Thoracic aorta (tissue), 2 donors: ENCODE results near the gene STX17. TPM values are rescaled to one million over a fixed set of nuclear protein-coding genes. Genes with fewer than 3 reads are reported as not detected.
"Not testable (repeated sequence)": the region's sequence is repeated elsewhere in the genome, so short reads cannot be mapped to it uniquely, and the experiment has no call there.

Experiments used
- ATAC-seq: fragments of 150-250 bp; one replicate; pipeline ENCODE4 v1.8.0; 2017; ENCODE audit warnings: low read depth; ENCODE audit not compliant: insufficient number of reproducible peaks, low FRiP score
- DNase-seq: peaks from one replicate; pipeline ENCODE4 v3.0.0-alpha.2; 2020; ENCODE audit warnings: low spot score
- H3K27ac ChIP-seq, 2 donors: fragments of 200-600 bp; sonication (generic); 1 replicate in 1 of 2; 2 replicates in 1 of 2; pipeline ENCODE4 v1.5.1; 2016; ENCODE audit warnings: mild to moderate bottlenecking in 2 of 2, moderate library complexity in 2 of 2
- H3K27me3 ChIP-seq: fragments of 200-600 bp; sonication (generic); replicated peaks from 2 replicates; pipeline ENCODE4 v1.6.0; 2016; ENCODE audit warnings: mild to moderate bottlenecking; ENCODE audit not compliant: insufficient read depth
- H3K36me3 ChIP-seq: fragments of 200-600 bp; sonication (generic); one replicate; pipeline ENCODE4 v1.5.1; 2016
- H3K4me1 ChIP-seq, 2 donors: fragments of 200-600 bp; sonication (generic); 1 replicate in 1 of 2; 2 replicates in 1 of 2; pipeline versions ENCODE4 v1.5.1 to v1.6.0; 2016; ENCODE audit warnings: low read depth in 2 of 2, mild to moderate bottlenecking in 1 of 2; ENCODE audit not compliant: control insufficient read depth in 1 of 2
- H3K4me3 ChIP-seq: fragments of 200-600 bp; sonication (generic); 2 replicates; pipeline ENCODE4 v1.5.1; 2016; ENCODE audit warnings: mild to moderate bottlenecking
- H3K9me3 ChIP-seq: fragments of 200-600 bp; sonication (generic); 2 replicates; pipeline ENCODE4 v1.5.1; 2016
- total RNA-seq, 2 donors: library from RNA; depleted of rRNA; stranded (reverse); fragments of >200 nt; gene quantifications; one replicate each; pipeline versions ENCODE4 v1.1.0 to v1.2.3, GENCODE V29; 2016
- TF ChIP-seq, protein P1 (sequence below): fragments of 200-600 bp; sonication (generic); IDR thresholded peaks from one replicate; pipeline ENCODE4 v1.5.1; 2019; ENCODE audit warnings: antibody characterized with exemption

The STX17 gene
- 10 to 100 TPM; 33.2 to 41.8 TPM for total RNA-seq

DNA sequence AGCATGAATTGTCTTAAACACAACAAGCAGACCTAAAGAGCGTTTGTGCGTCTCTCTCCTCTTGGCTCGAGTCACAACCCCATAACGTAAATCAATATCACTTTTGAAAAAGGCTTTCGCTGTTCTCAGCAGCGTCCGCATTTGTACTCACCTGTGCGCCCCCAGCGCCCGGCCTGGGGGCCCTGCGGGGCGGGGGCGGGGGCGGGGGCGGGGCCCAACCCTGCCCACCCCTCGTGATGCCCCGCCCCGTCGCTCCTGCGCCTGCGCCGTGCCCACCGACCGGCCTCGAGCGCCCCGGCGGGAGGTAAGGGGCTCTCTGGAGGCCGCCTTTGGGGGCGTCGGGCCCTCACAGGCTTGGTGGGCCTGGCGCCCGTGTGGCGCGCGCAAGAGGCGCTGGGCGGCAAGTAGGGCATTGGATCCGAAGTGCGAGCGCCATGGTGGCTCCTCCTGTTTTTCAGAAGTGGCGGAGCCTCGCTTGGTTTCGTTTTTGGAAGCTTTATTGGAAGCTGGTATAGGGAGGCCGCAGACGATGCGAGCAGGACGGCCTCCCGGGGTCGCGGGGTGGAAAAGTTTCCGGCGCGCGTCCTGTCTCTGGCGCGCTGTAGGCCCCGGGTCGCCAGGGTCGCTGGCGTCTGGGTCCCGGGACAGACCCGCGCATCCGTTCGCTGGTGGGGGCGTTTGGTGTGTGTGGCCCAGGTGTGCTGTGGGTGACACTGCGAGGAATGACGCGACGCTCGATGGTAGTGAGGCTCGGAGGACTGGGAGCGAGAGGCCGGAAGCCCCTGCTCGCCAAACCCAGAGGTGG lies at the start of gene STX17:
Gene STX17, plus strand, starts transcription at position 252 of the 805 bp plus-strand sequence. CDS start 8,586 bp downstream, outside the sequence.
- Histone ChIP-seq H3K27me3 (no peaks in the 10 kb centered on the region), H3K9me3 (no peaks in the 10 kb centered on the region), H3K4me3 (peak within 1 kb of the TSS; percentile 87), H3K4me1 (peaks cover 0 to 7% of the 10 kb centered on the region in 2 donors), H3K27ac (peak within 1 kb of the TSS; percentile 94 to 98), H3K36me3 (no peaks in the 10 kb centered on the region)
- ATAC-seq (peak; percentile 80), DNase-seq (peak; percentile 14)
- TF ChIP-seq, protein P1, sequence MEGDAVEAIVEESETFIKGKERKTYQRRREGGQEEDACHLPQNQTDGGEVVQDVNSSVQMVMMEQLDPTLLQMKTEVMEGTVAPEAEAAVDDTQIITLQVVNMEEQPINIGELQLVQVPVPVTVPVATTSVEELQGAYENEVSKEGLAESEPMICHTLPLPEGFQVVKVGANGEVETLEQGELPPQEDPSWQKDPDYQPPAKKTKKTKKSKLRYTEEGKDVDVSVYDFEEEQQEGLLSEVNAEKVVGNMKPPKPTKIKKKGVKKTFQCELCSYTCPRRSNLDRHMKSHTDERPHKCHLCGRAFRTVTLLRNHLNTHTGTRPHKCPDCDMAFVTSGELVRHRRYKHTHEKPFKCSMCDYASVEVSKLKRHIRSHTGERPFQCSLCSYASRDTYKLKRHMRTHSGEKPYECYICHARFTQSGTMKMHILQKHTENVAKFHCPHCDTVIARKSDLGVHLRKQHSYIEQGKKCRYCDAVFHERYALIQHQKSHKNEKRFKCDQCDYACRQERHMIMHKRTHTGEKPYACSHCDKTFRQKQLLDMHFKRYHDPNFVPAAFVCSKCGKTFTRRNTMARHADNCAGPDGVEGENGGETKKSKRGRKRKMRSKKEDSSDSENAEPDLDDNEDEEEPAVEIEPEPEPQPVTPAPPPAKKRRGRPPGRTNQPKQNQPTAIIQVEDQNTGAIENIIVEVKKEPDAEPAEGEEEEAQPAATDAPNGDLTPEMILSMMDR = peak; percentile 10

DNA sequence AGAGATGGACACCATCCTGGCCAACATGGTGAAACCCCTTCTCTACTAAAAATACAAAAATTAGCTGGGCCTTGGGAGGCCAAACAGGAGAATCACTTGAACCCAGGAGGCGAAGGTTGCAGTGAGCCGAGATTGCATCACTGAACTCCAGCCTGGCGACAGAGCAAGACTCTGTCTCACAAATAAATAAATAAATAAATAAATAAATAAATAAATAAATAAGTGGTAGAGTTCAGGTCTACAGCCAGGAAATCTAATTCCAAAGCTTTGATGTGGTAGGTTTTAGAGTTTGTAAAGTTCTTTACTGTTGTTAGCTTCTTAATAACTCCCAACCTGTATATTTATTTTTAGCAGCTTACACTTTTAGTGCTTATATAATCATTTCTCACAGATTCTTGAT lies 48.9 kb upstream of the STX17 start:
- not testable (repeated sequence) for H3K4me1 ChIP-seq, H3K27me3 ChIP-seq, H3K4me3 ChIP-seq, DNase-seq, H3K27ac ChIP-seq, H3K36me3 ChIP-seq, ATAC-seq, H3K9me3 ChIP-seq

DNA sequence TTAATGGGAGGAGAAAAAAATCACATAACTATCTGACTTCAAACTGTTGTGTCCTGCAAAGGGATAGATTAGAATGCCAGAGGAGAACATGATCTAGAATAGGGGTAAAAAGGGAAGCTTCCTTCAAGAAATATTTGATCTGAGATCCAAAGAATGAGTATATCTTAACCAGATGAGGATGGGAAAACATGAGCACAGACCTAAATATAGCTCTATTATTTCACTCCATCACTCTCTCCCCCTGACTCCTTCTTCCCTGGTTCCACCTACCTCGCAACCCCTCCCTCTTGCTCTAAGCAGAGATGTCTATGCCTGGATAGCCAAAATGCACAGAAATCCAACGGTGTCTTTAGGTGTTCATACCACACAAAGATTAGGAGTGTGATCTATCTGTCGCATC lies 48.4 kb upstream of the STX17 start:
- Histone ChIP-seq H3K4me1 (no peaks in the 10 kb centered on the region), H3K4me3 (no peak overlapping the region), H3K36me3 (no peaks in the 10 kb centered on the region), H3K27ac (no peak overlapping the region), H3K27me3 (no peaks in the 10 kb centered on the region), H3K9me3 (no peaks in the 10 kb centered on the region)
- TF ChIP-seq, protein P1 = no peak
- ATAC-seq (no peak), DNase-seq (no peak)

DNA sequence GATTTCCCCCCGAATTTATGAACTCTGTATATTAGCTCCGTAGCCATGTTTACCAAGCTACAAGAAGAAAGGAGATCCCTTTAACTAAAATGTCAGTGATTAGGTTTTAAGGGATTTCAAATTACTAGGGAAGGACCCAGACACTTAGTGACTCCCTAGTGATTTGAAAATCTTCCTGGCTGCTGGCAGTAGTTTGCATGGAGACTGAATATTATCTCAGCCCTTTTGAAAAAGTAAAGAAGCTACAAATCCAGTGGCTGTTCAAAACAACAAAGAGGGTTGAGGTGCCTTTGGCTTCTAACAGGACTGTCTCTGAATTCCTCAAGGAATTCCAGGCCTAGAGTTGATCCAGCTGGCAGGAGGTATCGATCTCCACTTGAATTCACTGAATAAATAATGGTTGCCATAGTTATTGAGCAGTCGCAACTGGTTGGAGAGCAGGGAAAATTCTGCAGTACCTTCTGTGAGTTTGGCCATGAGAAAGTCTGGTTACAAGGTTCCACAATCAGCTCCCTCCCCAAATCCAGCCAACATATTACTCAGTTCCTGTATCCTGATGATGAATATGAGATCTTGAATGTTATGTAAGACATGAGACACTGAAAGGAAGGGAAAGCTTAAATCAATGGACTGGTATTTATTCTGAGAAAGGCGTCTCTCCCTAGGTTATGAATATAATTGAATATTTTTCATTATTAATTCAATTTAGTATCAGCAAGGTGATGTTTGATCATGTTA lies 47.0 kb upstream of the STX17 start:
- H3K36me3 ChIP-seq = no peaks in the 10 kb centered on the region
- H3K9me3 ChIP-seq = no peaks in the 10 kb centered on the region
- H3K27me3 ChIP-seq = no peaks in the 10 kb centered on the region
- DNase-seq (no peak), ATAC-seq (no peak)
- H3K27ac ChIP-seq = no peak overlapping the region
- H3K4me1 ChIP-seq = no peaks in the 10 kb centered on the region
- no peak overlapping the region for H3K4me3 ChIP-seq
- TF ChIP-seq, protein P1 = no peak

DNA sequence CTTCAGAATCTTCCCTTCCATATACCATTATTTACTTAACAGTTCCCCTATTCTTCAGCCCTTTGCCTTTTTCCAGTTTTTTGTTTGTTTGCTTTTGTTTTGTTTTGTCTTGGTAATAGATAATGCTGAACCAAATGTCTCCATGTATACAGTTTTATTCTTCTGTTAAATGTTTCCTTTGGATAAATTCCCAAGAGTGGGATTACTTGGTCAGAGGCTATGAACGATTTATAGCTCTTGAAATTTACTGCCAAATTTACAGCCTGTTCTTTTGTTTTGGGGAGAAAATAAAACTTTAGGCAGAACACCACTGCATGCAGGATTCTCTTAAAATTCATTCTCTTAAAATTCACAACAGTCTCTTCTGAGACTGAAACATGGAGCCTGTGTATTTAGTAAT lies 46.2 kb upstream of the STX17 start:
- Histone ChIP-seq H3K27me3 (no peaks in the 10 kb centered on the region), H3K9me3 (no peaks in the 10 kb centered on the region), H3K36me3 (no peaks in the 10 kb centered on the region), H3K4me1 (no peaks in the 10 kb centered on the region), H3K27ac (no peak overlapping the region), H3K4me3 (no peak overlapping the region)
- ATAC-seq = no peak
- TF ChIP-seq, protein P1 = no peak
- no peak for DNase-seq
